CD4-positive, alpha-beta T cell (primary cell): ENCODE measurements around the gene JDP2. TPM values are rescaled to one million over a fixed set of nuclear protein-coding genes. Genes with fewer than 3 reads are reported as not detected.

Source experiments
- ATAC-seq: fragments of 200-7000 bp; cut with Tn5 transposase; one replicate; pipeline ENCODE4 v1.10.0; 2022; ENCODE audit warnings: mild to moderate bottlenecking; ENCODE audit not compliant: poor library complexity
- CTCF ChIA-PET: fragments of 350-600 bp; sonication (Branson Sonifier 250); formaldehyde crosslinking; loops from one replicate; lab custom pipeline; 2021; ENCODE audit warnings: antibody characterized with exemption, inconsistent platforms; lab: Charles Lee
- POLR2A ChIA-PET: fragments of 350-600 bp; sonication (Branson Sonifier 250); formaldehyde crosslinking; loops from one replicate; lab custom pipeline; 2021; ENCODE audit warnings: antibody characterized with exemption, inconsistent platforms; lab: Charles Lee
- DNase-seq, 14 experiments: peaks; one replicate each; pipeline ENCODE4 v3.0.0-alpha.2; 2013 to 2020; ENCODE audit warnings: mixed read lengths in 2 of 14
- H3K27ac ChIP-seq, 2 donors: one replicate each; pipeline versions ENCODE4 v1.5.1 to v1.7.0; 2013; ENCODE audit warnings: low read length in 2 of 2, low read depth in 1 of 2, mild to moderate bottlenecking in 1 of 2
- H3K27me3 ChIP-seq, 2 experiments: 1 replicate in 1 of 2; 2 replicates in 1 of 2; pipeline versions ENCODE4 v1.6.1 to v1.7.0; 2013; ENCODE audit warnings: low read length in 2 of 2, control low read depth in 1 of 2, mild to moderate bottlenecking in 1 of 2, moderate library complexity in 1 of 2; ENCODE audit not compliant: insufficient read depth in 2 of 2, control insufficient read depth in 1 of 2
- H3K36me3 ChIP-seq: one replicate; pipeline ENCODE4 v1.6.1; 2013; ENCODE audit warnings: low read length, control low read depth; ENCODE audit not compliant: insufficient read depth
- H3K4me1 ChIP-seq: one replicate; pipeline ENCODE4 v1.6.1; 2013; ENCODE audit warnings: low read length, control low read depth; ENCODE audit not compliant: insufficient read depth
- H3K4me3 ChIP-seq: one replicate; pipeline ENCODE4 v1.5.1; 2013; ENCODE audit warnings: mild to moderate bottlenecking, low read length, moderate library complexity
- H3K9me3 ChIP-seq, 2 experiments: 1 replicate in 1 of 2; 2 replicates in 1 of 2; pipeline versions ENCODE4 v1.6.1 to v1.7.0; 2013; ENCODE audit warnings: low read length in 2 of 2, mild to moderate bottlenecking in 2 of 2, control low read depth in 1 of 2, moderate library complexity in 1 of 2; ENCODE audit not compliant: control insufficient read depth in 1 of 2, insufficient read depth in 1 of 2
- H3K27ac Mint-ChIP-seq: one replicate; pipeline ENCODE4 v1.8.0; 2020; ENCODE audit warnings: mixed read lengths
- H3K27me3 Mint-ChIP-seq: one replicate; pipeline ENCODE4 v1.8.0; 2021; ENCODE audit warnings: mixed read lengths
- H3K36me3 Mint-ChIP-seq: one replicate; pipeline ENCODE4 v1.8.0; 2021; ENCODE audit warnings: low read depth, mixed read lengths
- H3K4me1 Mint-ChIP-seq: one replicate; pipeline ENCODE4 v1.8.0; 2021; ENCODE audit warnings: low read depth, mixed read lengths
- H3K4me3 Mint-ChIP-seq: one replicate; pipeline ENCODE4 v1.8.0; 2020; ENCODE audit warnings: mild to moderate bottlenecking, mixed read lengths
- H3K9me3 Mint-ChIP-seq: one replicate; pipeline ENCODE4 v1.8.0; 2020; ENCODE audit warnings: mixed read lengths
- CTCF ChIP-seq: fragments of 200-600 bp; IDR thresholded peaks from one replicate; pipeline ENCODE4 v1.8.0; 2022; ENCODE audit warnings: antibody characterized with exemption, mild to moderate bottlenecking
- intact Hi-C, 2 experiments: fragments of 100-400 bp; cut with DNase I in 1 of 2; cut with micrococcal nuclease in 1 of 2; formaldehyde crosslinking; loops; one replicate each; pipeline versions ENCODE4 v1.15.1 to v1.9.0; 2023 to 2025; cut with DNase I, micrococcal nuclease
- total RNA-seq, 174 experiments: library from RNA in 2 of 174; stranded (reverse) in 2 of 174; gene quantifications; one replicate each; pipeline ENCODE4 v1.2.3 and lab custom pipeline; 2021 to 2026

Gene JDP2
- total RNA-seq, 2 experiments from 2014 or later = 1.1 to 1.2 TPM

GRCh38 chr14:75492832-75493591, 65.2 kb downstream of the JDP2 start:
- intact Hi-C loops = no loop called here

GRCh38 chr14:75493592-75494087, 65.8 kb downstream of the JDP2 start:
- Mint-ChIP-seq H3K36me3 (no peaks in the 10 kb centered on the region), H3K9me3 (no peaks in the 10 kb centered on the region), H3K27me3 (no peaks in the 10 kb centered on the region), H3K4me3 (no peak overlapping the region), H3K4me1 (peaks cover 13% of the 10 kb centered on the region), H3K27ac (no peak overlapping the region)
- Histone ChIP-seq H3K27me3 (no peaks in the 10 kb centered on the region), H3K27ac (no peak overlapping the region), H3K4me1 (peaks cover 2% of the 10 kb centered on the region), H3K4me3 (no peak overlapping the region), H3K9me3 (no peaks in the 10 kb centered on the region), H3K36me3 (no peaks in the 10 kb centered on the region)
- intact Hi-C loops = no loop called here
- POLR2A ChIA-PET = interaction anchor here (0.7 kb wide), 1 partner anchor 266 kb away, joined by 3 read pairs; no protein-coding TSS in a partner anchor
- DNase-seq (no peak), ATAC-seq (no peak)
- CTCF ChIA-PET = no interaction called here
- TF ChIP-seq CTCF = no peak

More at GRCh38 chr14:75492832-75493591, 65.2 kb downstream of the JDP2 start:
- Histone ChIP-seq H3K9me3 (no peaks in the 10 kb centered on the region), H3K4me1 (peaks cover 3% of the 10 kb centered on the region), H3K27me3 (no peaks in the 10 kb centered on the region), H3K27ac (no peak overlapping the region), H3K4me3 (no peak overlapping the region), H3K36me3 (no peaks in the 10 kb centered on the region)
- Mint-ChIP-seq H3K9me3 (no peaks in the 10 kb centered on the region), H3K4me1 (peaks cover 15% of the 10 kb centered on the region), H3K36me3 (no peaks in the 10 kb centered on the region), H3K27ac (no peak overlapping the region), H3K4me3 (no peak overlapping the region), H3K27me3 (no peaks in the 10 kb centered on the region)
- DNase-seq (no peak), ATAC-seq (no peak)
- TF ChIP-seq CTCF = no peak
- CTCF ChIA-PET = interaction anchor here (1.1 kb wide), 1 partner anchor 68 kb away, joined by 3 read pairs; no protein-coding TSS in a partner anchor
- POLR2A ChIA-PET = interaction anchor here (0.7 kb wide), 1 partner anchor 265 kb away, joined by 3 read pairs; no protein-coding TSS in a partner anchor

- H3K36me3 Mint-ChIP-seq = no peaks in the 10 kb centered on the region
- H3K27ac ChIP-seq = no peak overlapping the region
- H3K27me3 ChIP-seq = no peaks in the 10 kb centered on the region
- H3K9me3 ChIP-seq = no peaks in the 10 kb centered on the region
- H3K4me3 ChIP-seq = no peak overlapping the region
- no peak overlapping the region for H3K4me3 Mint-ChIP-seq
- POLR2A ChIA-PET = no interaction called here
- TF ChIP-seq CTCF = no peak
- intact Hi-C loops = no loop called here
- peaks cover 11% of the 10 kb centered on the region for H3K4me1 Mint-ChIP-seq
- CTCF ChIA-PET = no interaction called here
- DNase-seq = peak in 1 of 14 experiments; percentile 29
- no peaks in the 10 kb centered on the region for H3K4me1 ChIP-seq
- H3K36me3 ChIP-seq = no peaks in the 10 kb centered on the region
- H3K27me3 Mint-ChIP-seq = no peaks in the 10 kb centered on the region
- ATAC-seq = no peak
- H3K27ac Mint-ChIP-seq = no peak overlapping the region
- H3K9me3 Mint-ChIP-seq = no peaks in the 10 kb centered on the region
Observed at GRCh38 chr14:75494896-75495295, 67.1 kb downstream of the JDP2 start.
